ENCODE measurements around the gene RIMKLB. TPM values are rescaled to one million over a fixed set of nuclear protein-coding genes. Genes with fewer than 3 reads are reported as not detected.

The RIMKLB gene
- total and polyA plus RNA-seq, 2 of the 4 experiments (the other 2 are of a cell fraction): 12.5 to 18.8 TPM

DNA sequence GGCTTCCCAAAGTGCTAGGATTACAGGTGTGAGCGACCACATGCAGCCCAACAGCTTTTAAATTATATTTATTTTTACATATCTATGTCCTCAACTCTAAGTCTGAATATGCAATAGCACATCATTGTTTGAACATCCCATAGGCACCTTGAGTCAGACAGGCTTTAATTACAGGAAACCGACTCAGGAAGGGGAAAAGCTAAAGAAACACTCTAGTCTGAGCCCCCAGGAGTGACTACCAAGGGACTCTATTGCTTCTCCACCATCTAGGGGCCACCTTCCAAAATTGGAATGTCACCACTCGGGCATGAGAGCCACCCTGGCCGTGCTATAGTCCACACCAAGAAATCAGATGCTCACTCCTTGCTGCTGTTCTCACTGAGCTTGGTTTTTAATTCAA, 21.1 kb upstream of the RIMKLB start:
- Histone ChIP-seq H3K18ac (ENCODE audit: low read depth, low read length) (no peak overlapping the region), H3K27me3 (ENCODE audit: control insufficient read depth, insufficient read depth, low read length) (no peaks in the 10 kb centered on the region; the same call in 1 of the 2 replicates), H4K8ac (ENCODE audit: low read depth in 2 of 2, low read length in 2 of 2) (no peak overlapping the region), H3K4me1 (ENCODE audit: control insufficient read depth, insufficient read depth, low read length) (no peaks in the 10 kb centered on the region), H3K36me3 (ENCODE audit: control insufficient read depth, insufficient read depth, low read length) (no peaks in the 10 kb centered on the region), H4K20me1 (ENCODE audit: insufficient read depth, low read length) (no peaks in the 10 kb centered on the region), H3K4me3 (ENCODE audit: insufficient read depth, low read depth, low read length) (no peak overlapping the region), H4K91ac (ENCODE audit: insufficient read depth, low read depth, low read length) (no peak overlapping the region), H3K9ac (ENCODE audit: low read depth, low read length) (no peak overlapping the region), H3K23ac (ENCODE audit: low read depth, low read length) (no peak overlapping the region), H3K4me2 (ENCODE audit: low read depth, low read length) (no peak overlapping the region), H3K9me3 (ENCODE audit: control insufficient read depth, insufficient read depth, low read length) (no peaks in the 10 kb centered on the region), H2AK9ac (replicated peaks; ENCODE audit: low read depth, low read length, poor library complexity) (no peak overlapping the region), H3K9me1 (ENCODE audit: insufficient read depth, low read length) (no peaks in the 10 kb centered on the region), H3K4ac (ENCODE audit: low read depth, low read length) (no peak overlapping the region), H4K5ac (ENCODE audit: low read depth, low read length) (no peak overlapping the region), H2BK20ac (ENCODE audit: low read depth, low read length) (no peak overlapping the region), H2AFZ (replicated peaks; ENCODE audit: low read length, poor library complexity) (no peak overlapping the region), H2BK120ac (ENCODE audit: low read depth, low read length) (no peak overlapping the region), H3K79me1 (ENCODE audit: low read depth in 1 of 2, low read length in 2 of 2) (no peaks in the 10 kb centered on the region), H2AK5ac (ENCODE audit: low read depth, low read length) (no peak overlapping the region), H3K56ac (ENCODE audit: extremely low read depth, insufficient read depth, low read length) (no peak overlapping the region), H3K27ac (ENCODE audit: insufficient read depth, low read length) (no peak overlapping the region), H3K14ac (replicated peaks; ENCODE audit: low read depth, low read length) (no peak overlapping the region), H2BK5ac (ENCODE audit: low read depth, low read length, poor library complexity, severe bottlenecking) (no peak overlapping the region), H2BK15ac (ENCODE audit: low read depth, low read length) (no peak overlapping the region)
- no peak for DNase-seq
- CTCF ChIA-PET: interaction anchor here (0.7 to 1.2 kb wide), 2 partner anchors 19 to 147 kb away, joined by 3 to 9 read pairs; no protein-coding TSS in a partner anchor
- TF ChIP-seq, protein P1, sequence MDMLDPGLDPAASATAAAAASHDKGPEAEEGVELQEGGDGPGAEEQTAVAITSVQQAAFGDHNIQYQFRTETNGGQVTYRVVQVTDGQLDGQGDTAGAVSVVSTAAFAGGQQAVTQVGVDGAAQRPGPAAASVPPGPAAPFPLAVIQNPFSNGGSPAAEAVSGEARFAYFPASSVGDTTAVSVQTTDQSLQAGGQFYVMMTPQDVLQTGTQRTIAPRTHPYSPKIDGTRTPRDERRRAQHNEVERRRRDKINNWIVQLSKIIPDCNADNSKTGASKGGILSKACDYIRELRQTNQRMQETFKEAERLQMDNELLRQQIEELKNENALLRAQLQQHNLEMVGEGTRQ (IDR thresholded peaks at IDR 0.05; ENCODE audit: low read depth, low read length): no peak
- TF ChIP-seq NFE2L2 (IDR thresholded peaks at IDR 0.05; ENCODE audit: low read depth, low read length) (no peak), CEBPB (IDR thresholded peaks at IDR 0.05; ENCODE audit: low read depth, low read length) (no peak), RFX5 (IDR thresholded peaks at IDR 0.05; ENCODE audit: low read depth, low read length) (no peak), MXI1 (IDR thresholded peaks at IDR 0.05; ENCODE audit: borderline replicate concordance, low read depth, low read length) (no peak), RAD21 (IDR thresholded peaks at IDR 0.05; ENCODE audit: low read length) (no peak), FOS (IDR thresholded peaks at IDR 0.05; ENCODE audit: low read depth, low read length) (no peak), CHD1 (IDR thresholded peaks at IDR 0.05; ENCODE audit: low read depth, low read length) (no peak), SMC3 (IDR thresholded peaks at IDR 0.05; ENCODE audit: low read depth, low read length) (no peak), RCOR1 (IDR thresholded peaks at IDR 0.05; ENCODE audit: insufficient replicate concordance, low read length) (no peak), BHLHE40 (IDR thresholded peaks at IDR 0.05; ENCODE audit: low read depth, low read length) (no peak), POLR2A (IDR thresholded peaks at IDR 0.05; ENCODE audit: low read depth, low read length) (no peak), MAZ (IDR thresholded peaks at IDR 0.05; ENCODE audit: borderline replicate concordance, low read depth, low read length) (no peak), MAFK (IDR thresholded peaks at IDR 0.05; ENCODE audit: low read depth, low read length) (no peak)
- TF ChIP-seq, protein P2, sequence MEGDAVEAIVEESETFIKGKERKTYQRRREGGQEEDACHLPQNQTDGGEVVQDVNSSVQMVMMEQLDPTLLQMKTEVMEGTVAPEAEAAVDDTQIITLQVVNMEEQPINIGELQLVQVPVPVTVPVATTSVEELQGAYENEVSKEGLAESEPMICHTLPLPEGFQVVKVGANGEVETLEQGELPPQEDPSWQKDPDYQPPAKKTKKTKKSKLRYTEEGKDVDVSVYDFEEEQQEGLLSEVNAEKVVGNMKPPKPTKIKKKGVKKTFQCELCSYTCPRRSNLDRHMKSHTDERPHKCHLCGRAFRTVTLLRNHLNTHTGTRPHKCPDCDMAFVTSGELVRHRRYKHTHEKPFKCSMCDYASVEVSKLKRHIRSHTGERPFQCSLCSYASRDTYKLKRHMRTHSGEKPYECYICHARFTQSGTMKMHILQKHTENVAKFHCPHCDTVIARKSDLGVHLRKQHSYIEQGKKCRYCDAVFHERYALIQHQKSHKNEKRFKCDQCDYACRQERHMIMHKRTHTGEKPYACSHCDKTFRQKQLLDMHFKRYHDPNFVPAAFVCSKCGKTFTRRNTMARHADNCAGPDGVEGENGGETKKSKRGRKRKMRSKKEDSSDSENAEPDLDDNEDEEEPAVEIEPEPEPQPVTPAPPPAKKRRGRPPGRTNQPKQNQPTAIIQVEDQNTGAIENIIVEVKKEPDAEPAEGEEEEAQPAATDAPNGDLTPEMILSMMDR (conservative IDR thresholded peaks at IDR 0.05; ENCODE audit: low read depth, low read length): no peak
- TF ChIP-seq, protein P3, sequence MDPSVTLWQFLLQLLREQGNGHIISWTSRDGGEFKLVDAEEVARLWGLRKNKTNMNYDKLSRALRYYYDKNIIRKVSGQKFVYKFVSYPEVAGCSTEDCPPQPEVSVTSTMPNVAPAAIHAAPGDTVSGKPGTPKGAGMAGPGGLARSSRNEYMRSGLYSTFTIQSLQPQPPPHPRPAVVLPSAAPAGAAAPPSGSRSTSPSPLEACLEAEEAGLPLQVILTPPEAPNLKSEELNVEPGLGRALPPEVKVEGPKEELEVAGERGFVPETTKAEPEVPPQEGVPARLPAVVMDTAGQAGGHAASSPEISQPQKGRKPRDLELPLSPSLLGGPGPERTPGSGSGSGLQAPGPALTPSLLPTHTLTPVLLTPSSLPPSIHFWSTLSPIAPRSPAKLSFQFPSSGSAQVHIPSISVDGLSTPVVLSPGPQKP (IDR thresholded peaks at IDR 0.05; ENCODE audit: borderline replicate concordance, low read depth, low read length): no peak
- in situ Hi-C loops (cut with MboI; ENCODE audit: low sequenced_read_pairs): no loop called here
- 40% methylated on average over 1 of the region's 4 CpGs; no CpG with 5 or more reads in 1 of the 2 experiments for WGBS, 2 experiments (ENCODE audit: extremely low coverage in 2 of 2, insufficient read length in 1 of 2)
- intact Hi-C loops (cut with micrococcal nuclease): no loop called here
- no peak for ATAC-seq (ENCODE audit: low read depth)
- POLR2A ChIA-PET (ENCODE audit: unreplicated experiment): no interaction called here
- dilution Hi-C loops (cut with HindIII; ENCODE audit: low sequenced_read_pairs, unreplicated experiment): no loop called here
- no TSS peak for BruUV-seq (replicated peaks)
